GM21381 (cell line): ENCODE data around the gene THAP2.
"Not testable (repeated sequence)": the region's sequence is repeated elsewhere in the genome, so short reads cannot be mapped to it uniquely, and the experiment has no call there.

Source experiments
- ATAC-seq: cut with Tn5 transposase; IDR thresholded peaks from one replicate; pipeline ENCODE4 v1.9.1; 2021; ENCODE audit warnings: mild to moderate bottlenecking, moderate library complexity; ENCODE audit not compliant: unreplicated experiment

Gene THAP2

DNA sequence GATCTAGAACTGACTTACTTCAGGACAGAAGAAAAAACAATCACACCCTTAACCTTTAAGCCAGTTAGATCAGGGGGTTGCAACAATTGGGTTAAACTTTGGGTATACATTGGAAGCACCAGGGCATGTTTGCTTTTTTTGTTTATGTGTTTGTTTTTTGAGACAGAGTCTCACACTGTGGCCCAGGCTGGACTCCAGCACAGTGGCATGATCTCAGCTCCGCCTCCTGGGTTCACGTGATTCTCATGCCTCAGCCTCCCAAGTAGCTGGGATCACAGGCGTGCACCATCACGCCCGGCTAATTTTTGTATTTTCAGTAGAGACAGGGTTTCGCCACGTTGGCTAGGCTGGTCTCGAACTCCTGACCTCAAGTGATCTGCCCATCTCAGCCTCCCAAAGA is 38.1 kb downstream of the THAP2 start:
- ATAC-seq: not testable (repeated sequence)

- no peak for ATAC-seq
Measured at GRCh38 chr12:71702590-71702989, 38.5 kb downstream of the THAP2 start.

GRCh38 chr12:71703206-71703605 is 39.1 kb downstream of the THAP2 start:
- no peak for ATAC-seq

GRCh38 chr12:71704920-71705319 is 40.8 kb downstream of the THAP2 start:
- no peak for ATAC-seq

- no peak for ATAC-seq
Measured at GRCh38 chr12:71708658-71709057, 44.6 kb downstream of the THAP2 start.

GRCh38 chr12:71710276-71711125 is 46.4 kb downstream of the THAP2 start:
- ATAC-seq: no peak

DNA sequence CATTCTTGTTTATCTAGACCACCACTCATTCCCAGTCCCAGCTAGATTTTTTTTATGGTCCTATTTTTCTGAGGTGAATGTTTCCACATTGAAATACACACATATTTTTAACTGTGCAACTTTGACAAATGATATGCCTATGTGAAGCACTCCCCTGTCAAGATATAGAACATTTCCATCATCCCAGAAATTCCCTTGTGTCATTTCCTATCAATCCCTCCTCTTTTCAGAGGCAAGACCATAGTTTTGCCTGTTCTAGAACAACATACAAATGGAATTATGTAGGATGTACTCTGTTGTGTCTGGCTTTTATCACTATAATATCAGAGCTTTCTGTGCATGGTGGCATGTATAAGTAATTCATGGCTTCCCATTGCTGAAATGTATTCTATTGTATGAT is 54.5 kb downstream of the THAP2 start:
- ATAC-seq: no peak

DNA sequence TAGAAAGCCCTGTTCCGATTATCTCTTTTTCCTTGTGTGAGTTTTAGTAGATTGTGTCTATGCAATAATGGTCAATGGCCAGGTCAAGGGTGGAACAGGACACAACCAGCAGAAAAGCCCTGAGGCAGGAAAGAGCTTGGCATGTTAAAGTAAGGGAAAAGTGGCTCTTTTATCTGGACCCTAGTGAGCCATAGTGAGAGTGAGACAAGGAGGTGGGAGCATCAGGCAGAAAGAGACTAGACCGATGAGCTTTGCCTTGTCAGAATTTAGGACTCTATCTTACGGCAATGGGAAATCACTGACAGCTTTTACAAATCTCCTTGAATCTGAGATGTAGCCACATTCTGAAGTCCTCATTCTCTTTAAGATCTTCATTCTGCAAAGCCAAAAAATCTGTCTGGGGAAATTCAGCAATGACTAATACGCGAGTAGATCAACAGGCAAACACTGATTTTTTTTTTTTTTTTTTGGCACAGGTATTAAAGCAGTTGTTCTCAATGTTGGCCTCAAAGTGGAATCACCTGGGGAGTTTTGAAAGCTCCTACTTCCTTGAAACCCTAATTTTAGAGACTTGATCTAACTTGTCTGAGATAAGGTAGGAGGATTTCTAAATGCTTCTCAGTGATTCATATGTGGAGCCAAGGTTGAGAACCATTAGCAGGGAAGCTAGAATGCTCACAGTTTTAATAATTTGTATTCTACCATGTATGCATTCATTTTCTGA is 55.7 kb downstream of the THAP2 start:
- ATAC-seq: no peak

- no peak for ATAC-seq
Measured at GRCh38 chr12:71721783-71722505, 57.8 kb downstream of the THAP2 start.

DNA sequence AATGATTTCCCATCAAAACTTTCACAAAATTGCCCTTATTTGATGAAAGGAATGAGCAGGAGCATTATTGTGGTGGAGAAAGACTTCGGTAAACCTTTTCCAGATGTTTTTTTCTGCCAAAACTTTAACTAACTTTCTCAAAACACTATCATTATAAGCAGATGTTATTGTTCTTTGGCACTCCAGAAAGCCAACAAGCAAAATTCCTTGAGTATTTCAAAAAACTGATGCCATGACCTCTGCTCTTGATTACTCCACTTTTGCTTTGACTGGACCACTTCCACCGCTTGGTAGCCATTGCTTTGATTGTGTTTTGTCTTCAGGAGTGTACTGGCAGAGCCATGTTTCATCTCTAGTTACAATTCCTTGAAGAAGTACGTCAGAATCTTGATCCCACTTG is 60.9 kb downstream of the THAP2 start:
- ATAC-seq: no peak

GRCh38 chr12:71726548-71726947 is 62.4 kb downstream of the THAP2 start:
- ATAC-seq: no peak

- no peak for ATAC-seq
Measured at GRCh38 chr12:71727958-71728357, 63.9 kb downstream of the THAP2 start.
